ENCODE data around the gene TYMP.

TYMP gene

GRCh38 chr22:50576806-50577696 is 47.2 kb upstream of the TYMP start:
- TF ChIP-seq ZBTB48 (tag by site-specific recombination; IDR thresholded peaks at IDR 0.05) (no peak), ZIC2 (tag by site-specific recombination; IDR thresholded peaks at IDR 0.05) (peak; percentile 40), ZNF645 (tag by site-specific recombination; IDR thresholded peaks at IDR 0.05) (no peak), GLI2 (tag by site-specific recombination; IDR thresholded peaks at IDR 0.05; ENCODE audit: borderline replicate concordance, low read depth) (no peak)
- peaks cover 3% of the 10 kb centered on the region; the same call in 1 of the 2 replicates for H3K4me1 ChIP-seq (ENCODE audit: control insufficient read depth, insufficient read depth, low read length)
- peaks cover 48 to 88% of the 10 kb centered on the region in 2 experiments for H3K36me3 ChIP-seq (ENCODE audit: control insufficient read depth in 2 of 2, insufficient read depth in 1 of 2, low read length in 2 of 2)
- no peak overlapping the region for H3K27ac ChIP-seq (ENCODE audit: extremely low read depth, low read depth, low read length)
- no peak overlapping the region for H3K4me3 ChIP-seq (ENCODE audit: low read depth, low read length)
- H3K9me3 ChIP-seq (ENCODE audit: control insufficient read depth, insufficient read depth, low read depth, low read length) = no peaks in the 10 kb centered on the region
- POLR2A ChIA-PET = interaction anchor here (2.1 to 3.3 kb wide), 2 partner anchors 11 to 14 kb away, joined by 13 read pairs; partner anchors contain the start of gene SYCE3
- CTCF ChIA-PET = interaction anchor here (0.6 to 3.1 kb wide), 9 partner anchors 13 to 118 kb away, joined by 3 to 35 read pairs (median 4); partner anchors contain the start of genes SCO2 and SYCE3

GRCh38 chr22:50576070-50576469 is 46.3 kb upstream of the TYMP start:
- TF ChIP-seq CTCF (tag by site-specific recombination; IDR thresholded peaks at IDR 0.05) (peak; percentile 90), ZNF585B (tag by site-specific recombination; IDR thresholded peaks at IDR 0.05) (no peak), ZNF654 (tag by site-specific recombination; IDR thresholded peaks at IDR 0.05; ENCODE audit: low read depth) (peak; percentile 51)
- Histone ChIP-seq H3K4me1 (ENCODE audit: control insufficient read depth, insufficient read depth, low read length) (no peaks in the 10 kb centered on the region), H3K36me3 (ENCODE audit: control insufficient read depth in 2 of 2, insufficient read depth in 1 of 2, low read length in 2 of 2) (peaks cover 54 to 91% of the 10 kb centered on the region in 2 experiments), H3K4me3 (ENCODE audit: low read depth, low read length) (no peak overlapping the region), H3K27ac (ENCODE audit: extremely low read depth, low read depth, low read length) (no peak overlapping the region), H3K9me3 (ENCODE audit: control insufficient read depth, insufficient read depth, low read depth, low read length) (no peaks in the 10 kb centered on the region)
- CTCF ChIA-PET = interaction anchor here (0.5 to 3.1 kb wide), 9 partner anchors 12 to 119 kb away, joined by 3 to 35 read pairs (median 4); partner anchors contain the start of genes SCO2 and SYCE3
- POLR2A ChIA-PET = interaction anchor here (1.5 to 3.3 kb wide), 3 partner anchors 10 to 37 kb away, joined by 4 to 13 read pairs (median 13); partner anchors contain the start of gene SYCE3

- no peak overlapping the region for H3K4me3 ChIP-seq (ENCODE audit: low read depth, low read length)
- peaks cover 48 to 92% of the 10 kb centered on the region in 2 experiments for H3K36me3 ChIP-seq (ENCODE audit: control insufficient read depth in 2 of 2, insufficient read depth in 1 of 2, low read length in 2 of 2)
- H3K27ac ChIP-seq (ENCODE audit: extremely low read depth, low read depth, low read length) = no peak overlapping the region
- ChIA-PET CTCF (interaction anchor here (0.5 to 3.1 kb wide), 10 partner anchors 9 to 116 kb away, joined by 3 to 35 read pairs (median 4); partner anchors contain the start of gene SYCE3), POLR2A (interaction anchor here (1.4 to 3.3 kb wide), 4 partner anchors 9 to 50 kb away, joined by 3 to 13 read pairs (median 8); partner anchors contain the start of genes SCO2 and SYCE3)
- H3K4me1 ChIP-seq (ENCODE audit: control insufficient read depth, insufficient read depth, low read length) = no peaks in the 10 kb centered on the region
- H3K9me3 ChIP-seq (ENCODE audit: control insufficient read depth, insufficient read depth, low read depth, low read length) = no peaks in the 10 kb centered on the region
- no peak for TF ChIP-seq ZNF701 (tag by site-specific recombination; IDR thresholded peaks at IDR 0.05)
- TF ChIP-seq ZNF292 (tag by site-specific recombination; IDR thresholded peaks at IDR 0.05; ENCODE audit: borderline replicate concordance, low read depth) = no peak
- TF ChIP-seq SALL2 (tag by site-specific recombination; IDR thresholded peaks at IDR 0.05; ENCODE audit: borderline replicate concordance) = no peak
- TF ChIP-seq IKZF3 (tag by site-specific recombination; IDR thresholded peaks at IDR 0.05) = no peak
- no peak for TF ChIP-seq ZSCAN23 (tag by site-specific recombination; IDR thresholded peaks at IDR 0.05)
- no peak for TF ChIP-seq OSR2 (tag by site-specific recombination; IDR thresholded peaks at IDR 0.05)
- no peak for TF ChIP-seq ATF2 (tag by site-specific recombination; IDR thresholded peaks at IDR 0.05; ENCODE audit: low read depth)
- no peak for TF ChIP-seq ZNF660 (tag by site-specific recombination; IDR thresholded peaks at IDR 0.05)
- TF ChIP-seq ZNF140 (tag by site-specific recombination; IDR thresholded peaks at IDR 0.05) = no peak
- TF ChIP-seq ZSCAN4 (tag by site-specific recombination; IDR thresholded peaks at IDR 0.05) = no peak
- TF ChIP-seq ZEB2 (tag by site-specific recombination; IDR thresholded peaks at IDR 0.05) = no peak
- TF ChIP-seq ZNF280C (tag by site-specific recombination; IDR thresholded peaks at IDR 0.05) = no peak
- no peak for TF ChIP-seq REPIN1 (tag by site-specific recombination; IDR thresholded peaks at IDR 0.05; ENCODE audit: low read depth)
- no peak for TF ChIP-seq ZNF112 (tag by site-specific recombination; IDR thresholded peaks at IDR 0.05)
Observed at GRCh38 chr22:50575426-50575941, 45.7 kb upstream of the TYMP start.
